MG63 (cell line): ENCODE data around the gene DDX24. TPM values are rescaled to one million over a fixed set of nuclear protein-coding genes. Genes with fewer than 3 reads are reported as not detected.

Source experiments
- DNase-seq: peaks from one replicate; pipeline ENCODE4 v3.0.0-alpha.2; 2020
- H3K27me3 ChIP-seq: fragments of 250-450 bp; sonication (Bioruptor Pico); 2 replicates; pipeline ENCODE4 v1.5.1; 2020; ENCODE audit warnings: mild to moderate bottlenecking, moderate library complexity
- H3K36me3 ChIP-seq: fragments of 250-450 bp; sonication (Bioruptor Pico); 2 replicates; pipeline ENCODE4 v1.5.1; 2020; ENCODE audit warnings: mild to moderate bottlenecking, moderate library complexity
- H3K4me3 ChIP-seq: fragments of 250-450 bp; sonication (Bioruptor Pico); 2 replicates; pipeline ENCODE4 v1.5.1; 2020; ENCODE audit warnings: mild to moderate bottlenecking, moderate library complexity
- H3K9me3 ChIP-seq: fragments of 250-450 bp; sonication (Bioruptor Pico); 2 replicates; pipeline ENCODE4 v1.5.1; 2020; ENCODE audit warnings: mild to moderate bottlenecking, moderate library complexity
- total RNA-seq: library from RNA; depleted of rRNA; stranded (reverse); fragments of >200 nt; shearing (Covaris generic); gene quantifications from 2 replicates; pipeline ENCODE4 v1.2.3, GENCODE V29; 2014; ENCODE audit warnings: low replicate concordance

DDX24 gene
- total RNA-seq, 1 experiment from 2014 or later: 92.6 TPM

DNA sequence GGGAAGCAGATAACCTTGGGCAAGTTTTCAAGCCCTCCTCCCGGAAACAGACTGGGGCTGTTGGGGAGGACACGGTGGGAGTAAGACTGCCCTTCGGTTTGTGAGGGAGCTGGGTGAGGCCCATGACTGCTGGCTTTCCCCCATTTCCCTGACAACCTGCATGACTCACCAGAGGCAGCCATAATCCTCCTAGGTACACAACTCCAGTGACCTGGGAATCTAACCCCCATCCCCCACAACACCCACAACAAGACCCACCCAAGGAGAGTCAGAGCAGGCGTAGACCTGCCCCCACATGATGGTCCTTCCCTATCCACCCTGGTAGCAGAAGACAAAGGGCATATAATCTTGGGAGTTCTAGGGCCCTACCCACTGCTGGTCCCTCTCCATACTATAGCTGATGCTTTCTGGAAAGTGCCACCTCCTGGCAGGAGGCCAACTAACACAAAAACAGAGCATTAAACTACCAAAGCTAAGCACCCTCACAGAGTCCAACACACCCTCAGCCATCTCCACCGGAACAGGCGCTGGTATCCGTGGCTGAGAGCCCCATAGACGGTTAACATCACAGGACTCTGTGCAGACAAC, 14.8 kb downstream of the DDX24 start:
- H3K36me3 ChIP-seq: peaks cover 10% of the 10 kb centered on the region
- peaks cover 15% of the 10 kb centered on the region; the same call in 1 of the 2 replicates for H3K9me3 ChIP-seq
- DNase-seq: no peak
- H3K4me3 ChIP-seq: no peak overlapping the region
- H3K27me3 ChIP-seq: no peaks in the 10 kb centered on the region

GRCh38 chr14:94062344-94062940, 18.6 kb downstream of the DDX24 start:
- Histone ChIP-seq H3K36me3 (peaks cover 23% of the 10 kb centered on the region), H3K27me3 (no peaks in the 10 kb centered on the region)

GRCh38 chr14:94059998-94060397, 21.0 kb downstream of the DDX24 start:
- Histone ChIP-seq H3K27me3 (no peaks in the 10 kb centered on the region), H3K9me3 (no peaks in the 10 kb centered on the region), H3K4me3 (no peak overlapping the region), H3K36me3 (peaks cover 30% of the 10 kb centered on the region)
- DNase-seq: no peak

More at GRCh38 chr14:94062344-94062940, 18.6 kb downstream of the DDX24 start:
- Histone ChIP-seq H3K4me3 (no peak overlapping the region), H3K9me3 (no peaks in the 10 kb centered on the region; the same call in 1 of the 2 replicates)
- DNase-seq: peak; percentile 14

GRCh38 chr14:94058674-94059138, 22.3 kb downstream of the DDX24 start:
- DNase-seq: no peak
- H3K27me3 ChIP-seq: no peaks in the 10 kb centered on the region
- no peak overlapping the region for H3K4me3 ChIP-seq
- H3K9me3 ChIP-seq: no peaks in the 10 kb centered on the region
- H3K36me3 ChIP-seq: peaks cover 30% of the 10 kb centered on the region

- H3K4me3 ChIP-seq: no peak overlapping the region
- DNase-seq: no peak
- peaks cover 30% of the 10 kb centered on the region for H3K36me3 ChIP-seq
- no peaks in the 10 kb centered on the region for H3K9me3 ChIP-seq
- H3K27me3 ChIP-seq: no peaks in the 10 kb centered on the region
Measured at GRCh38 chr14:94058128-94058673, 22.8 kb downstream of the DDX24 start.

GRCh38 chr14:94056579-94057308, 24.3 kb downstream of the DDX24 start:
- H3K9me3 ChIP-seq: no peaks in the 10 kb centered on the region
- no peaks in the 10 kb centered on the region for H3K27me3 ChIP-seq
- no peak overlapping the region for H3K4me3 ChIP-seq
- H3K36me3 ChIP-seq: peaks cover 28% of the 10 kb centered on the region
- DNase-seq: no peak

- Histone ChIP-seq H3K27me3 (no peaks in the 10 kb centered on the region), H3K4me3 (no peak overlapping the region), H3K9me3 (no peaks in the 10 kb centered on the region), H3K36me3 (peaks cover 24% of the 10 kb centered on the region)
- no peak for DNase-seq
Measured at GRCh38 chr14:94054936-94055335, 26.1 kb downstream of the DDX24 start.

- H3K9me3 ChIP-seq: no peaks in the 10 kb centered on the region
- no peak for DNase-seq
- no peak overlapping the region for H3K4me3 ChIP-seq
- H3K36me3 ChIP-seq: peaks cover 22% of the 10 kb centered on the region
- H3K27me3 ChIP-seq: no peaks in the 10 kb centered on the region
Measured at GRCh38 chr14:94054401-94054800, 26.6 kb downstream of the DDX24 start.

DNA sequence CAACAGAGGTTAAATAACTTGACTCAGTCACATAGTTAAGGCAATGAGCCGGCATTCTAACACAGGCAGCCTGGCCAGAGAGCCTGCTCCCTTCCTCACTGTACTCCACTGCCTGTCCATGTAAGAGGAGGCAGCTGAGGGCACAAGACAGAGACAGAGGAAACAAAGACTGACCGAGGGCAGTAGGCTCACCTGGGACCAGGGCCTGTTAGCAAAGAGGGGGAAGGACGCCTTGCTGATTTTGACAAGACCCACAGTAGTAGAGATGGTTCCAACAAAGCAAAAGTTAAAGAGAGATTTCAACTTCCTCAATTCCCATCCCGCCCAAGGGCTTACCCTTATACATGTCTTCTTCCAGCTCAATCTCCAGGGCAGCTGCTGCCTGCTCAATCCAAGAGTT, 28.3 kb downstream of the DDX24 start:
- no peak for DNase-seq
- H3K36me3 ChIP-seq: peaks cover 21% of the 10 kb centered on the region

DNA sequence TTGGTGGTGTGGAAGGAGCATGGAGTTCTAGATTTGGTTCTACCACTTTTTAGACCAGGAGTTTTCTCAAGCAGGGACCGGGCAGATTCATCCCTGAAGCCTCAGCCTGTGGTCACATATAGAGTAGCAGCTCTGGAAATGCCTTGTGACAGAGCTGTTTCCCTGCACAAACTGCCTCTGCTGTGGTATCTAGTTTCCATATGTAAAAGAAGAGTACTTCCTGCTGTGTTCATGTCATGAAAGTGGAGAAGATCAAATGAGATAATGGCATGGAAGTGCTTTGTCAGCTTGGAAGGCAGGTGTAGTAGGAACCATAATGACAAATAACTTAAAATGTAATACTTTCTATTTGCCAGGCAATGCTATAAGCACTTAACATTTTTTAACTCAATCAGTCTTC, 28.8 kb downstream of the DDX24 start:
- peaks cover 18% of the 10 kb centered on the region for H3K36me3 ChIP-seq
- no peak for DNase-seq
- no peak overlapping the region for H3K4me3 ChIP-seq
- no peaks in the 10 kb centered on the region for H3K9me3 ChIP-seq
- no peaks in the 10 kb centered on the region for H3K27me3 ChIP-seq

More for the DNA sequence above, 28.3 kb downstream of the DDX24 start:
- no peaks in the 10 kb centered on the region for H3K9me3 ChIP-seq
- H3K4me3 ChIP-seq: no peak overlapping the region
- no peaks in the 10 kb centered on the region for H3K27me3 ChIP-seq

GRCh38 chr14:94051779-94052178, 29.2 kb downstream of the DDX24 start:
- DNase-seq: no peak
- H3K36me3 ChIP-seq: peaks cover 17% of the 10 kb centered on the region
- no peaks in the 10 kb centered on the region for H3K27me3 ChIP-seq
- no peaks in the 10 kb centered on the region for H3K9me3 ChIP-seq
- no peak overlapping the region for H3K4me3 ChIP-seq

GRCh38 chr14:94051115-94051514, 29.9 kb downstream of the DDX24 start:
- H3K36me3 ChIP-seq: peaks cover 13% of the 10 kb centered on the region
- H3K9me3 ChIP-seq: no peaks in the 10 kb centered on the region
- DNase-seq: no peak
- no peaks in the 10 kb centered on the region for H3K27me3 ChIP-seq
- no peak overlapping the region for H3K4me3 ChIP-seq

DNA sequence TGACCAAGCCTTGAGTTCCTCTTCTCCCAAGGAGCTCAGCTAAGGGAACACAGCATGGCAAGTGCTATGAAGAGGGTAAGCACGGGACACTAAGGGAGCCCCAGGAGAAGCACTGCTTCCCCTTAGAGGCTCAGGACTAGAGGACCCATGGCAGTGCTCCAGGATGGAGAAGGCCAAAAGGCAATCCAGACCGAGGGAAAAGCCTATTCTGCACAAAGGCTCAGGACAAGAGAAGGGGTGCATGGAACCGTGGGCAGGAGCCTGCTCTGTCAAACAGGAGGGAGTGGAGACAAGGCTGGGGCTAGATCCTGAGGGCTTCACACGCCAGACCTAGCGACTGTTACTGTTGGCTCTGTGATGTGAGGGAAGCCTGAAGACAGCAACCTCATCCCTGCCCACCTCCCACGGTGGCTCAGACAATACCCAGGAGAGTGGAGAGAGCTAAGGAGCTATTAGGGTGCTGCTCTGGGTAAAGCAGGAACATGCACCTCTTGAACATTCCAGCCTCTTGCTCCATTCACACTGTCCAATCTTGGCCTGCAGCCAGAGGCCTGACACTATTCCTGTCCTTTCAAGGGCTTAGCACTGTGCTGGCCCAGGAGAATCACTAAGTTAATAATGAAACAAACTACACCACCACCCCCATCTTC, 30.6 kb downstream of the DDX24 start:
- no peak for DNase-seq
- Histone ChIP-seq H3K27me3 (no peaks in the 10 kb centered on the region), H3K36me3 (peaks cover 13% of the 10 kb centered on the region), H3K9me3 (no peaks in the 10 kb centered on the region), H3K4me3 (no peak overlapping the region)

GRCh38 chr14:94049625-94050023, 31.4 kb downstream of the DDX24 start:
- Histone ChIP-seq H3K4me3 (no peak overlapping the region), H3K27me3 (no peaks in the 10 kb centered on the region), H3K36me3 (peaks cover 13% of the 10 kb centered on the region), H3K9me3 (no peaks in the 10 kb centered on the region)
- no peak for DNase-seq

- Histone ChIP-seq H3K4me3 (no peak overlapping the region), H3K27me3 (no peaks in the 10 kb centered on the region), H3K9me3 (no peaks in the 10 kb centered on the region), H3K36me3 (peaks cover 13% of the 10 kb centered on the region)
- no peak for DNase-seq
Measured at GRCh38 chr14:94048691-94049624, 32.0 kb downstream of the DDX24 start.

GRCh38 chr14:94047581-94047980, 33.4 kb downstream of the DDX24 start:
- H3K9me3 ChIP-seq: no peaks in the 10 kb centered on the region
- peaks cover 13% of the 10 kb centered on the region for H3K36me3 ChIP-seq
- H3K27me3 ChIP-seq: no peaks in the 10 kb centered on the region
- DNase-seq: no peak
- no peak overlapping the region for H3K4me3 ChIP-seq
